T-helper 1 cell treated with Interleukin-12 subunit alpha and Interleukin-12 subunit beta and Interleukin-4 antibody, amounts not matched to agents 30 μg/mL and 1 μg/mL, for 36 hours (primary cell): Measurements from ENCODE around the gene CACHD1.
"Not testable (repeated sequence)": the region's sequence is repeated elsewhere in the genome, so short reads cannot be mapped to it uniquely, and the experiment has no call there.

Experiments
- H3K27ac Mint-ChIP-seq: one replicate; pipeline ENCODE4 v1.8.0; 2021; ENCODE audit warnings: mild to moderate bottlenecking, mixed read lengths
- H3K27me3 Mint-ChIP-seq: one replicate; pipeline ENCODE4 v1.8.0; 2021; ENCODE audit warnings: low read depth, mixed read lengths
- H3K36me3 Mint-ChIP-seq: one replicate; pipeline ENCODE4 v1.8.0; 2021; ENCODE audit warnings: low read depth, mixed read lengths
- H3K4me1 Mint-ChIP-seq: one replicate; pipeline ENCODE4 v1.8.0; 2021; ENCODE audit warnings: low read depth, mixed read lengths
- H3K4me3 Mint-ChIP-seq: one replicate; pipeline ENCODE4 v1.8.0; 2021; ENCODE audit warnings: mild to moderate bottlenecking, moderate library complexity, mixed read lengths
- H3K9me3 Mint-ChIP-seq: one replicate; pipeline ENCODE4 v1.8.0; 2021; ENCODE audit warnings: mixed read lengths

CACHD1 gene

DNA sequence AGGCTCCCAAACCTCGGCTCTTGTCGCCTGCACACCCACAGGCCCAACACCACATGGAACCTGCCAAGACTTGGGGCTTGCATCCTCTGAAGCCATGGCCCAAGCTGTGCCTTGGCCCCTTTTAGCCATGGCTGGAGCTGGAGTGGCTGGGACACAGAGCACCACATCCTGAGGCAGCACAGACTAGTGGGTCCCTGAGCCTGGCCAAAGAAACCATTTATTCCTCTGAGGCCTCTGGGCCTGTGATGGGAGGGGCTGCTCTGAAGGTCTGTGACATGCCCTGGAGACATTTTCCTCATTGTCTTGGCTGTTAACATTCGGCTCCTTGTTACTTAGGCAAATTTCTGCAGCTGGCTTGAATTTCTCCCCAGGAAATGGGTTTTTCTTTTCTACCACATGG, 141.0 kb downstream of the CACHD1 start:
- H3K4me1 Mint-ChIP-seq, H3K4me3 Mint-ChIP-seq, H3K27ac Mint-ChIP-seq, H3K27me3 Mint-ChIP-seq, H3K36me3 Mint-ChIP-seq: not testable (repeated sequence)
- H3K9me3 Mint-ChIP-seq, result peaks cover 11% of the 10 kb centered on the region

DNA sequence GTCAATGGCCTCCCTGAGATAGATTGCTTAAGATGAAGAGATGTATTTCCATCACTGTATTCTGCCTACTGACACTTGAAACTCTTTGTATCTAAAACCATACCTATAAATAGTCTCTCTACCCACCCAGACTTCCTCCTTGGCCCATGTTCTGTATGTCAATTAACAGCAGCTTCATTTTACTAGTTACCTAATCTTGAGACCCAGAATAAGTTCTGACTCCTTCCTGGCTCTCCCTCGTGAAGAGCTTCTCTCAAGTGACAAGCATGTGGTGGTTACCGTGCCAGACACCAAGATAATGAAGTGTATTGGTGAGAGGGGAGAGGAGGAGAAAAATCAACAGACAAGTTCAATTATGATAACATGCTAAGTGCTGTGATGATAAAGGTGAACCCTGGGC, 146.1 kb downstream of the CACHD1 start:
- H3K27ac Mint-ChIP-seq, result no peak overlapping the region
- no peaks in the 10 kb centered on the region for H3K27me3 Mint-ChIP-seq
- H3K36me3 Mint-ChIP-seq, result no peaks in the 10 kb centered on the region
- no peak overlapping the region for H3K4me3 Mint-ChIP-seq
- H3K9me3 Mint-ChIP-seq, result peaks cover 7% of the 10 kb centered on the region
- H3K4me1 Mint-ChIP-seq, result no peaks in the 10 kb centered on the region

DNA sequence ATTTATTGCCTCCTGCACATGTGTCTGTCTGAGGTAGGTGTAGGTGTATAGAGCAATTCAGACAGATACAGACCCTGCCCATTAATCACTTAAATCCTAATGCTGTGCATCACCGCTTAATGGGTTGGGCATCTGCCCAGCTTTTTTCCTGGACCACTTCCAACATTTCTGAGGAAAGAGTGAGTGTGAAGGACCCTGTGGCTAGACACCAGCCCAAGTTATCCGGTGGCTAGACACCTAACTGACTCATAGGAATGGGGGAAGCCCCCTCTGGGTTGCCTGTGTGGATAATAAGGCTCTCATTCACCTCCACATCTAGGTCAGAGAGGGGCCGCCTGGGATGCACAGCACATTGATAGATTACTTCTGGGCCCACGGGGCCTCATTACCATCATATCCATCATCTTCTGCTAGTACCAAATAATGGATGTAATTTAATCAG, 153.8 kb downstream of the CACHD1 start:
- Mint-ChIP-seq H3K36me3 (no peaks in the 10 kb centered on the region), H3K27me3 (no peaks in the 10 kb centered on the region), H3K4me1 (peaks cover 2% of the 10 kb centered on the region), H3K27ac (no peak overlapping the region), H3K9me3 (no peaks in the 10 kb centered on the region), H3K4me3 (no peak overlapping the region)

DNA sequence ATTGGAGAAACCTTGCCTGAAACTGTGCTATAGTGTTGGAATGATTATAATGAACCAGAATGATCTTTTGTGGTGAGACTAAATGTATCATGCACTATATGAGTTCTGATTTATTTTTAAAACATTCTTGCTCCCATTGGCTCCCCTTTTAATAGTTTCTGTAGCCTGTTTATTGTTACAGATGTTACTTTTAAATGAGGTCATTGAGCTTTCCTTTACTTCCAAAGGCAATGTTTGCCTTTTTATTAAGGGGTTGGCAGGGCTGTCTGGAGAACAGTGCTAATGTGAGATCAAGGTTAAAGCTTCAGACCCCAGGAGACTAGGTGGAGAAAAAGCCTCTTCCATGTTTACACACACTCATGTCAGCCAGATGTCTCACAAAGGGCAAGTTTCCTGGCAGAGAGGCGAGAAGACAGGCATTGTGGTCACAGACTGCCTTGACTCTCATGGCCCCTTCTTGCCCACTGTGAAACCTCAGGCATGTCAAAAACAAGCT, 154.3 kb downstream of the CACHD1 start:
- Mint-ChIP-seq H3K9me3 (no peaks in the 10 kb centered on the region), H3K27me3 (no peaks in the 10 kb centered on the region), H3K36me3 (no peaks in the 10 kb centered on the region), H3K4me3 (no peak overlapping the region), H3K27ac (no peak overlapping the region), H3K4me1 (peaks cover 2% of the 10 kb centered on the region)

DNA sequence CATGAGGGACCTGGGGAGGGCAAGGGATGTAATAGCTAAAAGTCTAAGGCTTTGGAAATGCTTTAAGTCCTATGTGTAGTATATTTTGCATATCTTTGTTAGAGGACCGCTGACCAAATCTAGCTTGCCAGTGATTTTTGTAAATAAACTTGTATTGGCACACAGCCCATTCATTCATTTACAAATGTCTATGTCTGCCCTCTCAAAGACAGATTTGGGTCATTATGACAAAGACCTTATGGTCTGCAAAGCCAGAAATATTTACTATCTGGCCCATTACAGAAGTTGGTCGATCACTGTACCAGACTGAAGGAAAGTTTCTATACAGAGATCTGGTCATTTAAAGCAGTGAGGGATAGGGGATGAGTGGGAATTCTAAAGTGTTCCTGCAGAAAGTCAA, 154.9 kb downstream of the CACHD1 start:
- Mint-ChIP-seq H3K27me3 (no peaks in the 10 kb centered on the region), H3K4me1 (peaks cover 2% of the 10 kb centered on the region), H3K9me3 (no peaks in the 10 kb centered on the region), H3K27ac (no peak overlapping the region), H3K4me3 (no peak overlapping the region), H3K36me3 (no peaks in the 10 kb centered on the region)

DNA sequence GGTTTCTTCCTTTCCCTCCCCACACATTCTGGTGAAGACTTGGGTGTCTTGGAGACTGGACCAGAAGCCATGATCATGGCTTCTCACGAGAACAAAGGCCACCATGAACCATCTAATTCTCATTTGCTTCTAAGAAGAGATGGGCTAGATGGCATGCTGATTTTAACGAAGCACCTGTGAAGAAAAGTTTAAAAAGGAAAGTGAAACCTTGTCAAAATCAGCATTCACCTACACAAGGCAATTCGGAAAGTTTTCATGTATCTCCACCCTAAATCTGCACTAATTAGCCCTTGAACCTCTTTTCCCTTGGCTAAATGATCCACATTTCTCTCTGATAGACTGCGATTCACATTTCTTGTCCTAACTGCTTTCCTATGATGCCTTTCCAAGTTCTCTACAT, 160.7 kb downstream of the CACHD1 start:
- Mint-ChIP-seq H3K9me3 (no peaks in the 10 kb centered on the region), H3K4me1 (peaks cover 11% of the 10 kb centered on the region), H3K36me3 (no peaks in the 10 kb centered on the region), H3K4me3 (peak overlapping the region; percentile 58), H3K27me3 (no peaks in the 10 kb centered on the region), H3K27ac (peak overlapping the region; percentile 19)

DNA sequence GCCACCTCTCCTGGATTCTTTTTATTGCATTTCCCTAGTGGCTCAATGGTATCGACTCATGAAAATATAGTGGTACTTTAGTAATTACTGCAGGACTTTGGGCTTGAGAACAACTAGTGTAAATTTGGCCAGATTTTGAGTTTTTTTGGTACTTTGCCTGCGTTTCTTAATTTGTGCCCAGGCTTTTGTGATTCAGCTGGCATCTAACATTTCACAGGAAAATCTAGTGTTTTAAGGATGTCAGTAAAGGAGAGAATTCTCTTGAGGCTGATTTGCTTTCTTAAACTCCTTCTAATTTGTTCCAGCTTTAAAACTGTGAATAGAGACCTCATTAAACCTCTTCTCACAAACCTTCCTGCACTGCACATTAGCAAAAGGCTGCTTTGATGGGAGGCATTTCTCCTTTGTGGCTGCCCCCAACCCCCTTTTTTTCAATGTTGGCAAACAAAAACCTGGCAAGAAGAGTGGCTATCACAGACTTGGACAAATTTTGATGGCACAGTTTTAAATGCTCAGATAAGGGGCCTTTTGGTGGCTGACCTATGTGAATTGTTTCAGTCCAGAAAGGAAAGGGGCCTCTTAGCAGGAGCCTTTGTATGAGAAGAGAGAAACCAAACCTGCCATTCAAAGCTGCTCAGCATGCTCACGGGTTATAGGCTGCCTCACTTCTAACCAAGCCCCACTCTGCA, 161.6 kb downstream of the CACHD1 start:
- Mint-ChIP-seq H3K9me3 (no peaks in the 10 kb centered on the region), H3K27me3 (no peaks in the 10 kb centered on the region), H3K36me3 (no peaks in the 10 kb centered on the region), H3K4me1 (peaks cover 11% of the 10 kb centered on the region), H3K27ac (no peak overlapping the region), H3K4me3 (no peak overlapping the region)

DNA sequence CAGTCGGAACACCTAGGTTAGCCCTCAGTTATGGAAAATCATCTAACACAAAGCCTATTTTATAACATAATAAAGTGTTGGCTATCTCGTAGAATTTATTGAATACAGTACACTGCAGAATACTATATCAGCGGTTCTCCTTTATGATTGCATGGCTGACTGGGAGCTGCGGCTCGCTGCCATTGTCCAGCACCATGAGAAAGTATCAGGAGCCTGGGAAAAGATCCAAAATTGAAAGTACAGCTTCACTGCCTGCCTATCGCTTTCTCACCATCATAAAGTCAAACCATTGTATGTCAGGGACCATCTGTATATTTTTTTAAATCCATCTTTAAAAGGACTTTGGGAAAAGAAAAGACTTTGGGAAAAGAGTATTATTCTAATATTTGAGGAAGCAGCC, 163.0 kb downstream of the CACHD1 start:
- no peak overlapping the region for H3K27ac Mint-ChIP-seq
- H3K36me3 Mint-ChIP-seq, result no peaks in the 10 kb centered on the region
- no peaks in the 10 kb centered on the region for H3K9me3 Mint-ChIP-seq
- peaks cover 13% of the 10 kb centered on the region for H3K4me1 Mint-ChIP-seq
- H3K4me3 Mint-ChIP-seq, result no peak overlapping the region
- no peaks in the 10 kb centered on the region for H3K27me3 Mint-ChIP-seq

DNA sequence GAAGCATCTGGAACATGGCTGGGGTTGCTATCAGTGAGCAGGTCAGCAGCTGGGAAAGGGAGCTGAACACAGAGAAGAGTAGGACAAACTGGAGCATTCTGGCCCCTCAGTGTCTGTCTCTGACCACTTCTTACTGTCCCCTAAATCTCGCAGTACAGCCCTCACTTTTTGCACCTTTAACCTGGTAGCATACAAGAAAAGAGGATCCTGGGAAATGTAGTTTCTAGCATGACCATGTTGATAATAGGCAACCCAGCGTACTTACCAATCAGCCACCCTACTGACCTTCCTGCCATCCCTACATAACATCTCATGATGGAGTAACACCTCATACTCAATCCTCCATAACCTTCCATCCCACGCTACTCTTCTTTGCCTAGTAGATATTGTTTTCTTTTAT, 175.8 kb downstream of the CACHD1 start:
- no peaks in the 10 kb centered on the region for H3K9me3 Mint-ChIP-seq
- no peaks in the 10 kb centered on the region for H3K4me1 Mint-ChIP-seq
- no peaks in the 10 kb centered on the region for H3K36me3 Mint-ChIP-seq
- no peak overlapping the region for H3K27ac Mint-ChIP-seq
- H3K4me3 Mint-ChIP-seq, result no peak overlapping the region
- no peaks in the 10 kb centered on the region for H3K27me3 Mint-ChIP-seq

DNA sequence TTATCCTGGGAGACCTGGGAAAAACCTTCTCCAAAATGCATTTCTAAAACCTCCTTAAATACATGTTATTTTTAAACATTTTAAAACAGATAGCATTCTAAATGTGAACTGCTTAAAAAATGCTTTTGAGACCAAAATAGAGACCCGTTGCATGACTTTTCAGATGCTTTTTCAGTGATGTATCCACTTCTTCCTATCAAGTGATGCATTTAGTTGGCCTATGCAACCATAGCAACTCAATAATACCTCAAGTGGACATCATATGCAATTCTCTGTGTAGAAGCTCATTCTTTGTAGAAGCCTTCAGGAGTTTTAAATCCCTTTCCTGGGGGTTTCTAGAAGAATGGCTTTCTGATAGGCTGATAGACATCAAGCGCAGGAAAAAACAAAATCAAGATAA, 180.5 kb downstream of the CACHD1 start:
- no peaks in the 10 kb centered on the region for H3K9me3 Mint-ChIP-seq
- no peak overlapping the region for H3K27ac Mint-ChIP-seq
- H3K36me3 Mint-ChIP-seq, result no peaks in the 10 kb centered on the region
- no peak overlapping the region for H3K4me3 Mint-ChIP-seq
- H3K27me3 Mint-ChIP-seq, result peaks cover 8% of the 10 kb centered on the region
- H3K4me1 Mint-ChIP-seq, result no peaks in the 10 kb centered on the region

DNA sequence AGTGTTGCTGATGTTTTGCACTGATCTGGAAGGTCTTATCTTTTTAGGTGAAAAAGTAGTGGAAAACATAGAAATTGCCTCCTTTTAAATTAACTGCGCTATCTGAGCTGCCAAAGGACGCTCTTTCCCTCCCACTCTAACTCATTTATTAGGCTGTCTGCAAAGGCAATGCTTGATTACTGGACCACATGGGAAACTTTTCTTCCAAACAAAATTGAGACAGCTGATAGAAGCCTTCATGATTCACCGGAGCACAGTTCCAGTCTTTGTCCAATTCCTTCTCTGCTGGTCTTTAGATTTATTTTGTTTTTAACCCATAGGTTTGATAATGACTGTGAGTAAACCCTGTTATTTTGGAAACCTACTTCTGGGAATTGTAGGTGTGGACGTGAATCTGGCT, 181.9 kb downstream of the CACHD1 start:
- Mint-ChIP-seq H3K36me3 (no peaks in the 10 kb centered on the region), H3K4me1 (no peaks in the 10 kb centered on the region), H3K9me3 (no peaks in the 10 kb centered on the region), H3K27ac (no peak overlapping the region), H3K4me3 (no peak overlapping the region), H3K27me3 (peaks cover 8% of the 10 kb centered on the region)

DNA sequence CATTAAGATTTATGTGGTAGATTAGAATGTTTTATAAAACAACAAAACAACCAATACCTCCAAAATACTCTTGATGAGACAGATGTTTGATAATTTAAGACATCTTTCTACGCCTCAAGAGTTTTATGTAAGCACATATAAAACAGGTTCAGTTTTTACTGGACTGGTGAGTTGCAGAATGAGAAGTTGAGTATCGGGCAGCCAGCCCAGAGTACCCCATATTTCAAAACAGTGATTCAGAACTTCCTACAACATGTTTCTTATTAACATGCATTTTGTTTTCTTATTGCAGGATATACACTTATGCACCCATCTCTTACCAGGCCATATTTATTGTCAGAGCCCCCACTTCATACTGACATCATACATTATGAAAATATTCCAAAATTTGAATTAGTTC, 183.5 kb downstream of the CACHD1 start:
- Mint-ChIP-seq H3K9me3 (no peaks in the 10 kb centered on the region), H3K36me3 (no peaks in the 10 kb centered on the region), H3K4me1 (no peaks in the 10 kb centered on the region), H3K4me3 (no peak overlapping the region), H3K27ac (no peak overlapping the region), H3K27me3 (peaks cover 8% of the 10 kb centered on the region)

DNA sequence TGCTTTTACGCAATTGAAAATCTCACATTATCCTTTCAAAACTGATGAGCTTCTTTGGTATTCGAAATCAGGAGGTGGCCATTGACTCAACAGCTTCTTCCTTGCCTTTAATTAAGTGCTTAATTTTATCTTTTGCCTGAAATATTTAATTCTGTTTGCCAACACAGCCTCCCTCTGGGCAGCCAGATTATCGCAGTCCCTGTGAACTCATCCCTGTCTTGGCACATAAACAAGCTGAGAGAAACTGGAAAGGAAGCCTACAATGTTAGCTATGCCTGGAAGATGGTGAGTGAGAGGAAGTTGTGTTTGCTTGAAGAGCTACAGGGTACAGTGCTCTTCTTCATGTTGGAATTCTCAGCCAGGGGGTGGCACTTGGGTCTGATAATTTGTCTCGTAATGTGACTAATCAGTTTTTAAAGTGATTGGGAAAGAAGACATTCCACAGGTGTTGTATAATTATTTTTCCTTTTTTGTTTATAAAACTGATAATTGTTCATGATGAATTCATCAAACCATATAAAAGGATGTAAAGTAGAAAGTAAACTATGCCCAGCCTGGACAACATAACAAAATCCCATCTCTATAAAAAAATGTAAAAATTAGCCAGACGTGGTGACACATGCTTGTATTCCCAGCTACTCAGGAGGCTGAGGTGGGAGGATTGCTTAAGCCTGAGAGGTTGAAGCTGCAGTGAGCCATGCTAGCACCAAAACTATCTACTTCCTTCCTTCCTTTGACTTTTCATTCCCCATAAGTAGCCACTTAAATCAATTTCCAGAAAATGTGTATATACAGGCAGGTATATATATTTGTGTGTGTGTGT, 184.8 kb downstream of the CACHD1 start:
- Mint-ChIP-seq H3K4me3 (no peak overlapping the region), H3K27ac (no peak overlapping the region), H3K36me3 (no peaks in the 10 kb centered on the region), H3K27me3 (peaks cover 8% of the 10 kb centered on the region), H3K9me3 (no peaks in the 10 kb centered on the region), H3K4me1 (no peaks in the 10 kb centered on the region)

DNA sequence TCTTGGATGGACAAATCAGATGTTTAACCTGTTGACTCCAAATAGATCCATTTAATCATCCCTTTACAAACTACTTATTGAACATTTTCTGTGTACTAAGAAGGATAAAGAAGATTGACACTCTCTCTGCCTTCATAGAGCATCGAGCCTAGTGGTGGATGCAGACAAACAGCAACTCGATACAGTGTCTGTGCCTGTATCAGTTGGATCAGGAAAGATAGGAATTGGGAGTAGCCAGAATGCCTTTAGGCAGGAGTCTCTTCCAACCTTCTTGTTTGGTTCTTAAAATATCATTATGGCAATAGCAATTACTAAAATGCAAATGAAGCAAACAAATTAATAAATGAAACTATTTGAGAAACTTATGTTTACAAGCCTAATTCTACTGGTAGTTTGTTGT, 185.9 kb downstream of the CACHD1 start:
- no peaks in the 10 kb centered on the region for H3K9me3 Mint-ChIP-seq
- H3K4me3 Mint-ChIP-seq, result no peak overlapping the region
- H3K27me3 Mint-ChIP-seq, result peaks cover 8% of the 10 kb centered on the region
- no peaks in the 10 kb centered on the region for H3K36me3 Mint-ChIP-seq
- H3K27ac Mint-ChIP-seq, result no peak overlapping the region
- H3K4me1 Mint-ChIP-seq, result no peaks in the 10 kb centered on the region

DNA sequence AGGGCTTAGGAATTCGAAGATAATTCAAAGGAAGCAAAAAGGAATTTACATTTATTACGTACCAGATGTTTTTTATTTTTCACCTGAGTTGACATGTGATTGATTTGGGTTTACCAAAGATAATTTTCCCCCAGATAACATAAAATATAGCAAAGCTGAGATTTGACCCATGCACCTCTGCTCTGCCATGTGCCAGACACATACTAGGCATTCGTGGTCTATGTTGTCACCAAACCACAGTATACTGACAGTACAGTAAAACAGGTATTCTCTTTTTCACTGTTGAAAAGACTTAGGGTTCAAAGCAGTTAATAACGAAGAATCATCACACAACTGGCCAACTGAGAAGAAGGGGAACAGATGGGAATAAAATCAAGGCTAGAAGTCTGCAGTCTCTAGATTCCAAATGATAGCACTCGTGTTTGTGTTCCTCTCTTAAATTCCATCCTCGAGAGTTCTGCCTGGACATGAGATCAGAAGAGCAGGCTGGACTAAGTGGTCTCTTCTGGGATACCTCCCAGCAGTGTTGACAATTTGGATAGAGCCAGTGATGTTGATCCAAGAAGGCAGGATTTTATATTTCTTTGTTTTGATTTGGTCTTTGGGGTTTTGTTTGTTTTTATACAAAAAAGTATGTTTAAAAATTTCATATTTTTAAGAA, 189.7 kb downstream of the CACHD1 start:
- Mint-ChIP-seq H3K4me3 (no peak overlapping the region), H3K36me3 (no peaks in the 10 kb centered on the region), H3K9me3 (no peaks in the 10 kb centered on the region), H3K27me3 (peaks cover under 1% of the 10 kb centered on the region), H3K4me1 (no peaks in the 10 kb centered on the region), H3K27ac (no peak overlapping the region)
